GM21576 (cell line): ENCODE measurements around the gene GBA3.

ENCODE experiments used
- ATAC-seq: cut with Tn5 transposase; IDR thresholded peaks from one replicate; pipeline ENCODE4 v1.9.1; 2021; ENCODE audit warnings: mild to moderate bottlenecking, moderate library complexity; ENCODE audit not compliant: unreplicated experiment

Gene GBA3

GRCh38 chr4:22778547-22779163, 85.9 kb downstream of the GBA3 start:
- no peak for ATAC-seq

GRCh38 chr4:22780317-22780716, 87.6 kb downstream of the GBA3 start:
- no peak for ATAC-seq

- no peak for ATAC-seq
Observed at GRCh38 chr4:22780797-22781196, 88.1 kb downstream of the GBA3 start.

GRCh38 chr4:22787753-22788375, 95.1 kb downstream of the GBA3 start:
- ATAC-seq: no peak

GRCh38 chr4:22790631-22791030, 97.9 kb downstream of the GBA3 start:
- ATAC-seq: no peak

GRCh38 chr4:22794732-22795131, 102.0 kb downstream of the GBA3 start:
- no peak for ATAC-seq

GRCh38 chr4:22801391-22801790, 108.7 kb downstream of the GBA3 start:
- ATAC-seq: no peak

- no peak for ATAC-seq
Observed at GRCh38 chr4:22802876-22803275, 110.1 kb downstream of the GBA3 start.

- no peak for ATAC-seq
Observed at GRCh38 chr4:22803512-22803911, 110.8 kb downstream of the GBA3 start.

- no peak for ATAC-seq
Observed at GRCh38 chr4:22814906-22815305, 122.2 kb downstream of the GBA3 start.

GRCh38 chr4:22824091-22824490, 131.4 kb downstream of the GBA3 start:
- ATAC-seq: no peak

- no peak for ATAC-seq
Observed at GRCh38 chr4:22842360-22843018, 149.8 kb downstream of the GBA3 start.

GRCh38 chr4:22848332-22848731, 155.6 kb downstream of the GBA3 start:
- no peak for ATAC-seq

GRCh38 chr4:22850055-22850454, 157.3 kb downstream of the GBA3 start:
- ATAC-seq: no peak

- ATAC-seq: no peak
Observed at GRCh38 chr4:22850630-22851029, 157.9 kb downstream of the GBA3 start.

- no peak for ATAC-seq
Observed at GRCh38 chr4:22857411-22857810, 164.7 kb downstream of the GBA3 start.

- no peak for ATAC-seq
Observed at GRCh38 chr4:22859318-22859717, 166.6 kb downstream of the GBA3 start.
